Type B pancreatic cell (in vitro differentiated cells): ENCODE data around the gene RPP21. TPM values are rescaled to one million over a fixed set of nuclear protein-coding genes. Genes with fewer than 3 reads are reported as not detected.

ENCODE experiments used
- DNase-seq: peaks from one replicate; pipeline ENCODE4 v3.0.0; 2021; ENCODE audit warnings: mixed read lengths; ENCODE audit not compliant: unreplicated experiment; ENCODE audit errors: extremely low spot score
- H3K27ac Mint-ChIP-seq: 2 replicates; pipeline ENCODE4 v1.8.0; 2021; ENCODE audit warnings: mild to moderate bottlenecking, mixed read lengths
- H3K27me3 Mint-ChIP-seq: 2 replicates; pipeline ENCODE4 v1.8.0; 2021; ENCODE audit warnings: mixed read lengths
- H3K36me3 Mint-ChIP-seq: 2 replicates; pipeline ENCODE4 v1.8.0; 2021; ENCODE audit warnings: mixed read lengths
- H3K4me1 Mint-ChIP-seq: one replicate; pipeline ENCODE4 v1.8.0; 2021; ENCODE audit warnings: mixed read lengths; ENCODE audit not compliant: unreplicated experiment
- H3K4me3 Mint-ChIP-seq: 2 replicates; pipeline ENCODE4 v1.8.0; 2021; ENCODE audit warnings: mild to moderate bottlenecking, mixed read lengths
- H3K9me3 Mint-ChIP-seq: 2 replicates; pipeline ENCODE4 v1.8.0; 2021; ENCODE audit warnings: mixed read lengths
- total RNA-seq: library from RNA; stranded (reverse); gene quantifications from 2 replicates; pipeline ENCODE4 v1.2.1, GENCODE V29; 2021; ENCODE audit warnings: low replicate concordance
- TF ChIP-seq, protein P1 (sequence below): fragments of 200-600 bp; sonication (generic); conservative IDR thresholded peaks from 2 replicates; pipeline ENCODE4 v1.5.0; 2021; ENCODE audit warnings: antibody characterized with exemption, mild to moderate bottlenecking

RPP21 gene
- total RNA-seq, 1 donor from 2014 or later, result 49.6 TPM

DNA sequence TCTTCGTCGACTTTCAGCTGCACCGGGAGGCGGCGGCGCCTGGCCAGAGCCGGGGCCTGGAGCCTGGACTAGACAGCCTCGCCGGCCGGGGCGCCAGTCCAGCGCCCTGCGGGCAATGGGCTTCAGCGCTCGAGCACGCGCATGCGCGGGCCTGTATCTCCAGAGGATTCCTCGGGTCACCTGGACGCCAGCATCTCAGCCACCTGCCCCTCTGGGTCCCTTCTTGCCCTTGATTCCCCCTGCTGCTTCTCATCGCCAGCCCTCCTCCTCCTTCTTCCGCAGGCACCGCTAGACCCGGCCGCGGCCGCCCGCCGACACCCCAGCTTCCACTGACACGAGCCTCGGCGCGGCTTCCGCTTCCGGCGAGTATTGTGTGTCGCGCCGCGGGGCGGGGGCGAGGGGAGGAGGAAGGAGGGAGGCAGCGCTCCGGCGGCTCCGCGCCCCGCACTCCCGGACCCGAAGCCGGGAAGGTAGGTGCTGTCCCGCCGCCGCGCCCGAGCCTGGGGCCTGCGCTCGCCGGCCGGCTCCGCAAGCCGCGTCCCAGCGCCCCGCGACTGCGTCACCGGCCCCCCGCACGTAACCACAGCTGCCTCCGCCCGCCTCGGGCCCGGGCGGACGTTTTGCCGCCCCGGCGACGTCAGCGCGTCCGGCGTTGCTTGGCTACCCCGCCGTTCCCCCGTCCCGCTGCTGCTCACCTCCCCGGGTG, 18.3 kb upstream of the RPP21 start, which contains the start of gene TRIM39:
Gene TRIM39 (plus strand): TSS at position 402 of the 706 bp plus-strand sequence. CDS start 2,391 bp downstream, outside the sequence.
- no peaks in the 10 kb centered on the region for H3K9me3 Mint-ChIP-seq
- H3K4me3 Mint-ChIP-seq, result peak within 1 kb of the TSS; percentile 99
- peaks cover 30% of the 10 kb centered on the region for H3K4me1 Mint-ChIP-seq
- H3K27me3 Mint-ChIP-seq, result no peaks in the 10 kb centered on the region
- peaks cover 13% of the 10 kb centered on the region for H3K36me3 Mint-ChIP-seq
- H3K27ac Mint-ChIP-seq, result peak within 1 kb of the TSS; percentile 100
- peak; percentile 87 for DNase-seq
- TF ChIP-seq, protein P1, sequence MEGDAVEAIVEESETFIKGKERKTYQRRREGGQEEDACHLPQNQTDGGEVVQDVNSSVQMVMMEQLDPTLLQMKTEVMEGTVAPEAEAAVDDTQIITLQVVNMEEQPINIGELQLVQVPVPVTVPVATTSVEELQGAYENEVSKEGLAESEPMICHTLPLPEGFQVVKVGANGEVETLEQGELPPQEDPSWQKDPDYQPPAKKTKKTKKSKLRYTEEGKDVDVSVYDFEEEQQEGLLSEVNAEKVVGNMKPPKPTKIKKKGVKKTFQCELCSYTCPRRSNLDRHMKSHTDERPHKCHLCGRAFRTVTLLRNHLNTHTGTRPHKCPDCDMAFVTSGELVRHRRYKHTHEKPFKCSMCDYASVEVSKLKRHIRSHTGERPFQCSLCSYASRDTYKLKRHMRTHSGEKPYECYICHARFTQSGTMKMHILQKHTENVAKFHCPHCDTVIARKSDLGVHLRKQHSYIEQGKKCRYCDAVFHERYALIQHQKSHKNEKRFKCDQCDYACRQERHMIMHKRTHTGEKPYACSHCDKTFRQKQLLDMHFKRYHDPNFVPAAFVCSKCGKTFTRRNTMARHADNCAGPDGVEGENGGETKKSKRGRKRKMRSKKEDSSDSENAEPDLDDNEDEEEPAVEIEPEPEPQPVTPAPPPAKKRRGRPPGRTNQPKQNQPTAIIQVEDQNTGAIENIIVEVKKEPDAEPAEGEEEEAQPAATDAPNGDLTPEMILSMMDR, result no peak

DNA sequence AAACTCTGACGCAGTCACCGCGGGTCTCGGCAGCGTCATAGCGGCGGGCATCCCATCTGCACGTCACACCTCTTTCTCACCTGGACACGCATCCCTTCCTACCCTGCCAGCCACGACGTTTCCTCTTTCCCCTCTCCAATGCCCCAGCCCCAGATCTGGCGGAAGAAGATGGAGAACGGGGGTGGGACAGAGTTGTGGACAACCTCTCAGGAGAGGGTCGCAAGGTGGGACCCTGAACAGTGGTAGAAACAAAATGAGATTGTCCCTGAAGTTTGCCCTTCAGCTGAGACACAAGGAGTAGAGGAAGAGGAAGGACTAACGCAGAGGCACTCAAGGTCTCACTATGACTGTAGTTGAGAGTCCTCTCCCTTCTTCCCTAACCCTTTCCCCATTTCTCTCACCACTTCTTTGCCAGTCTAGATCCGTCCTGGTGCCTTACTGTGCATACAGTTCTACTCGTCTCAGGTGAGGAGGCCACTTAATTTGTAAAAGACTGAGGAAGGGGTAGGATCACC, 17.7 kb upstream of the RPP21 start:
- Mint-ChIP-seq H3K4me1 (peaks cover 26% of the 10 kb centered on the region), H3K27ac (peak overlapping the region; percentile 100), H3K27me3 (no peaks in the 10 kb centered on the region), H3K4me3 (peak overlapping the region; percentile 99), H3K36me3 (peaks cover 13% of the 10 kb centered on the region), H3K9me3 (no peaks in the 10 kb centered on the region)
- DNase-seq, result no peak
- TF ChIP-seq, protein P1, result no peak

DNA sequence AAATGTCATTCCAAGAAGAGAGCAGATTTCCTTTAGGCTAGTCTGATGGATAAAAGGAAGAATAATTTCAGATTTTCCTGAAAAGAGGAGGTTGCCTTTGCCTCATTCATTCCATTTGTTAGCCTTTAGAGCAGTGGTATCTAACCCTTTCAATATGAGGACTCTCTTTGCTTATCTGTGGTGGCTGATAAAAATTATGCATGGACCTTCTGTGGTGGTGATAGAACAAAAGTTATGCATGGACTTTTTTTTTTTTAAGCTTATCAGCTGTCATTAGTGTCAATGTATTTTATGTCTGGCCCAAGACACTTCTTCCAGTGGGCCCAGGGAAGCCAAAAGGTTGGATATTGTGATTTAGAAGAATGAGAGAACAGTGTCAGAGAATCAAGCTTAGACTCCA, 16.6 kb upstream of the RPP21 start:
- Mint-ChIP-seq H3K36me3 (peaks cover 13% of the 10 kb centered on the region), H3K4me1 (peaks cover 23% of the 10 kb centered on the region), H3K27ac (peak overlapping the region; percentile 100), H3K27me3 (no peaks in the 10 kb centered on the region), H3K4me3 (peak overlapping the region; percentile 99), H3K9me3 (no peaks in the 10 kb centered on the region)
- no peak for DNase-seq
- TF ChIP-seq, protein P1, result no peak

DNA sequence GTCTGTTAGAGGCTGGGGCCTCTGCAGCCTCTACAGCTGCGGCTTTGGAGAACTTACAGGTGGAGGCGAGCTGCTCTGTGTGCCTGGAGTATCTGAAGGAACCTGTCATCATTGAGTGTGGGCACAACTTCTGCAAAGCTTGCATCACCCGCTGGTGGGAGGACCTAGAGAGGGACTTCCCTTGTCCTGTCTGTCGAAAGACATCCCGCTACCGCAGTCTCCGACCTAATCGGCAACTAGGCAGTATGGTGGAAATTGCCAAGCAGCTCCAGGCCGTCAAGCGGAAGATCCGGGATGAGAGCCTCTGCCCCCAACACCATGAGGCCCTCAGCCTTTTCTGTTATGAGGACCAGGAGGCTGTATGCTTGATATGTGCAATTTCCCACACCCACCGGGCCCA, 15.6 kb upstream of the RPP21 start:
- Mint-ChIP-seq H3K4me3 (no peak overlapping the region), H3K4me1 (peaks cover 19% of the 10 kb centered on the region), H3K36me3 (peaks cover 13% of the 10 kb centered on the region), H3K27ac (peak overlapping the region; percentile 13), H3K9me3 (no peaks in the 10 kb centered on the region), H3K27me3 (no peaks in the 10 kb centered on the region)
- TF ChIP-seq, protein P1, result no peak
- no peak for DNase-seq

DNA sequence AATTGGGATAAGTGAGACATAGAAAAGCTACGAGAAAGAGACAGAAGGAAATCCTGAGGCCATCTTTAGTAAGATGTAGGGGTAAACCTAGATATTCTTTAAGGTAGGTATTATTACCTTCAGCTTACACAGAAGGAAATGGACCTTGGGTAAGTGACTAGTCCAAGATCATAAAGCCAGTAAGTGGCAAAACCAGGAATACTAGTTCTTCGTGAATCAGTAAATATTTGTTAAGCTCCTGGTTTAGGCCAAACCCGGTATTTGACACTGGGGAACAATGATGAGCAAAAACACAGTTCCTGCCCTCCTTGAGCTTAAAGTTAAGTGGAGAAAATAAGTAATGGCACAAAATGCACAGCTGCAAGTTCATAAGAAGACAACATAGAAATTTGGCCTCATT, 13.0 kb upstream of the RPP21 start:
- no peak overlapping the region for H3K27ac Mint-ChIP-seq
- H3K9me3 Mint-ChIP-seq, result no peaks in the 10 kb centered on the region
- peaks cover 16% of the 10 kb centered on the region for H3K36me3 Mint-ChIP-seq

More for the DNA sequence above, 13.0 kb upstream of the RPP21 start:
- peaks cover 7% of the 10 kb centered on the region for H3K4me1 Mint-ChIP-seq
- DNase-seq, result no peak
- H3K4me3 Mint-ChIP-seq, result no peak overlapping the region
- H3K27me3 Mint-ChIP-seq, result no peaks in the 10 kb centered on the region
- TF ChIP-seq, protein P1, result no peak
